NT2/D1 (cell line): ENCODE results near the gene CNOT4.
"Not testable (repeated sequence)": the region's sequence is repeated elsewhere in the genome, so short reads cannot be mapped to it uniquely, and the experiment has no call there.

Experiments
- SUZ12 ChIP-seq: IDR thresholded peaks from 2 replicates; pipeline ENCODE4 v1.6.1; 2011; ENCODE audit not compliant: insufficient read length, insufficient read depth; ENCODE audit errors: extremely low read depth
- YY1 ChIP-seq: IDR thresholded peaks from 2 replicates; pipeline ENCODE4 v1.6.1; 2011; ENCODE audit not compliant: insufficient read length, insufficient read depth
- ZNF274 ChIP-seq: IDR thresholded peaks from 2 replicates; pipeline ENCODE4 v1.6.1; 2011; ENCODE audit warnings: mild to moderate bottlenecking, low read depth, low read length

GRCh38 chr7:135469705-135470104 is 40.2 kb downstream of the CNOT4 start:
- not testable (repeated sequence) for TF ChIP-seq ZNF274, SUZ12, YY1
